Naive thymus-derived CD8-positive, alpha-beta T cell (primary cell): ENCODE measurements around the gene ACOXL. TPM values are rescaled to one million over a fixed set of nuclear protein-coding genes. Genes with fewer than 3 reads are reported as not detected.
A peak's percentile ranks its signal among the peaks of the same experiment; 100 is the strongest.

Experiments
- ATAC-seq, 2 donors: fragments of 150-1000 bp; cut with Tn5 transposase in 1 of 2; sonication (Bioruptor Pico), chemical (Tn5 transposase) in 1 of 2; 1 replicate in 1 of 2; 2 replicates in 1 of 2; pipeline ENCODE4 v1.10.0; 2021; ENCODE audit warnings: mild to moderate bottlenecking in 2 of 2, moderate library complexity in 2 of 2
- POLR2A ChIA-PET: fragments of 350-600 bp; sonication (Branson Sonifier 250); formaldehyde crosslinking; loops from one replicate; lab custom pipeline; 2021; ENCODE audit warnings: antibody characterized with exemption; lab: Charles Lee
- DNase-seq, 10 donors: peaks; one replicate each; pipeline versions ENCODE4 v3.0.0 to v3.0.0-alpha.2; 2020 to 2022
- H3K27ac Mint-ChIP-seq, 10 donors: one replicate each; pipeline ENCODE4 v1.8.0; 2020 to 2022; ENCODE audit warnings: mild to moderate bottlenecking in 10 of 10, mixed read lengths in 10 of 10, moderate library complexity in 4 of 10, inconsistent platforms in 1 of 10
- H3K27me3 Mint-ChIP-seq, 5 donors: one replicate each; pipeline ENCODE4 v1.8.0; 2021 to 2022; ENCODE audit warnings: mixed read lengths in 5 of 5
- H3K36me3 Mint-ChIP-seq, 3 donors: one replicate each; pipeline ENCODE4 v1.8.0; 2020 to 2022; ENCODE audit warnings: mixed read lengths in 3 of 3, mild to moderate bottlenecking in 2 of 3, inconsistent platforms in 1 of 3
- H3K4me1 Mint-ChIP-seq, 4 donors: one replicate each; pipeline ENCODE4 v1.8.0; 2021 to 2022; ENCODE audit warnings: mixed read lengths in 4 of 4
- H3K4me3 Mint-ChIP-seq, 10 donors: one replicate each; pipeline ENCODE4 v1.8.0; 2020 to 2022; ENCODE audit warnings: mild to moderate bottlenecking in 10 of 10, mixed read lengths in 10 of 10, moderate library complexity in 6 of 10, inconsistent platforms in 1 of 10
- H3K9me3 Mint-ChIP-seq, 9 donors: one replicate each; pipeline ENCODE4 v1.8.0; 2020 to 2022; ENCODE audit warnings: mixed read lengths in 9 of 9, mild to moderate bottlenecking in 3 of 9, inconsistent platforms in 1 of 9, moderate library complexity in 1 of 9
- polyA plus RNA-seq, 3 donors: library from polyadenylated mRNA; unstranded; fragments of 300-500 nt; fragmentation: Illumina TruSeq; gene quantifications; one replicate each; pipeline ENCODE4 v1.2.3, GENCODE V29; 2021
- total RNA-seq, 8 experiments: library from RNA in 2 of 8; stranded (reverse) in 2 of 8; gene quantifications; one replicate each; pipeline ENCODE4 v1.2.3 and lab custom pipeline; 2021 to 2026

The ACOXL gene
- total and polyA plus RNA-seq, 5 experiments from 2014 or later: not detected

DNA sequence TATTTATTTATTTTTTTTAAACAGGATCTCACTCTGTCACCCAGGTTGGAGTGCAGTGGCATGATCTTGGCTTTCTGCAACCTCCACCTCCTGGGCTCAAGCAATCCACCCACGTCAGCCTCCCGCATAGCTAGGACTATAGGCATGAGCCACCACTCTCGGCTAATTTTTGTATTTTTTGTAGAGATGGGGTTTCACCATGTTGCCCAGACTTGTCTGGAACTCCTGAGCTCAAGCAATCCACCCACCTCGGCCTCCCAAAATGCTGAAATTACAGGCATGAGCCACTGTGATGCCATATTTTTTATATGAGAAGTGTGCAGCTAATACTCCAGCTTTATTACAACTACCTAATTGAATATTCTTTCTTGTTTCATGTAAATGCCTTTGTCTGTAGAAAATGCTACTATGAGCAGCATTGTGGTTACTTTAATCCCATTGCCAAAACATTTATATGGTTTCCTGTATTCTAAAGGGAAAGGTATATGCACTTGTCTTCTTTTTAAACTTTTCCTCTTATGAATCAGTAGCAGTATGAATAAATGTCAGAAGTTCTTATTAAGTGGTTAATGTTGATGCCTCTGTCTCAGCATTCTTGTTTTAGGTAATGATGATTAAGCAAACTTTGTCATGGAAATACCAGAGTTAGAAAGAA is 378.9 kb downstream of the ACOXL start:
- Mint-ChIP-seq H3K27me3 (peaks cover 0 to 38% (median 9%) of the 10 kb centered on the region in 5 donors), H3K4me1 (peaks cover 0 to 5% (median under 1%) of the 10 kb centered on the region in 4 donors), H3K27ac (no peak overlapping the region), H3K4me3 (no peak overlapping the region), H3K9me3 (no peaks in the 10 kb centered on the region), H3K36me3 (no peaks in the 10 kb centered on the region)
- ATAC-seq: no peak
- DNase-seq: no peak
- POLR2A ChIA-PET: no interaction called here

DNA sequence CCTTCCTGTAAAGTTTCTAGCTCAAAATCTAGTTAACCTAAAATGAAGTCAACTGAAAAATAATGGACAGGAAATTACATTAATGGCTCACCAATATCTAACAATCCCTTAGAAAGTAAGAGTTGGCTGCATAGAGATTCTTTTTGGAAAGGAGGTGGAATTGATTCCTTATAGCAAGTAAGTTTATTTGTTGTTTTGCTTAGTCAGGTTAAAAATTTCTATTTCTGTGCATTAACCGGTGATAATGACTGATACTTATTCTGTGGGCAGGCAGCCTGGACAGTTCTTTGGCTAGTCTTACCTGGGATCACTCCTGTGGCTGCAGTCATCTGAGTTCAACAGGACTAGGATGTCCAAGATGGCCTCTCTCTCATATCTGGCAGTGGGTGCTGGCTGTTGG is 381.5 kb downstream of the ACOXL start:
- ATAC-seq (no peak), DNase-seq (no peak)
- POLR2A ChIA-PET: no interaction called here
- H3K9me3 Mint-ChIP-seq: no peaks in the 10 kb centered on the region
- H3K27me3 Mint-ChIP-seq: peaks cover 12 to 55% (median 19%) of the 10 kb centered on the region in 5 donors
- H3K4me1 Mint-ChIP-seq: peaks cover 14 to 27% (median 22%) of the 10 kb centered on the region in 4 donors
- H3K36me3 Mint-ChIP-seq: no peaks in the 10 kb centered on the region
- no peak overlapping the region for H3K27ac Mint-ChIP-seq
- no peak overlapping the region for H3K4me3 Mint-ChIP-seq

DNA sequence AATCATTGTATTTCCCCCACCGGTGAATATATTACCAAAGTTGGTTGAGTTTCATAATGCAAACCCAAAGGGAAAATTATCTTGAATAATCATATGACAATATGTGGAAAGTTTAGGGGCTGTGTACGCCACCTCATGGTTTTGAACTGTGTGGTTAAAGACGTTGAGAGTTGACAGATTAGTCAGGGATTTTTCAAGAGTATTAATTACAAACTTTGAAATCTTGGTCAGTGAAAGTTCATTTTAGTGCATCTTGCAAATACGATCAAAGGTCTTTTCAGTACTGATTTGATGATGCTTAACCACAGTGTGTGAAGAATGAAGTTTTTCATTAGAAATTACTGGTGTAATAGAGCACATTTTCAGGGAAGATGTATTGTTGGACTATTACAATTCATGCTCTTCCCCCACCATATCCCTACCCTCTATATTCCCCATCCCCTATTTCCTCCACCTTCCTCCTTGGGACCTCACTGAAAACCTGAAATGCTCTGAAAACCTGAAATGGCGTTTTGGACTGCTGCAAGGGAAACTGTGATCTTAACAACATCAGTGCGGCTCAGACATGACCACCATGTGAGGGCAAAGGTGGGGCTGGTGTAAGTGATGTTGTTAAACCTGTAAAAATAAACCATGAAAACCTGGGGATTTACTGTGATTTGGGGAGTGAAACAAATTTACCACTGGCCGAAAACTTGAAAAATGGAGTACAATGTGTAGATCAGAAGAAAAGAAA is 383.8 kb downstream of the ACOXL start:
- no peaks in the 10 kb centered on the region for H3K36me3 Mint-ChIP-seq
- peak overlapping the region in 1 of 10 donors; percentile 33 for H3K27ac Mint-ChIP-seq
- POLR2A ChIA-PET: no interaction called here

DNA sequence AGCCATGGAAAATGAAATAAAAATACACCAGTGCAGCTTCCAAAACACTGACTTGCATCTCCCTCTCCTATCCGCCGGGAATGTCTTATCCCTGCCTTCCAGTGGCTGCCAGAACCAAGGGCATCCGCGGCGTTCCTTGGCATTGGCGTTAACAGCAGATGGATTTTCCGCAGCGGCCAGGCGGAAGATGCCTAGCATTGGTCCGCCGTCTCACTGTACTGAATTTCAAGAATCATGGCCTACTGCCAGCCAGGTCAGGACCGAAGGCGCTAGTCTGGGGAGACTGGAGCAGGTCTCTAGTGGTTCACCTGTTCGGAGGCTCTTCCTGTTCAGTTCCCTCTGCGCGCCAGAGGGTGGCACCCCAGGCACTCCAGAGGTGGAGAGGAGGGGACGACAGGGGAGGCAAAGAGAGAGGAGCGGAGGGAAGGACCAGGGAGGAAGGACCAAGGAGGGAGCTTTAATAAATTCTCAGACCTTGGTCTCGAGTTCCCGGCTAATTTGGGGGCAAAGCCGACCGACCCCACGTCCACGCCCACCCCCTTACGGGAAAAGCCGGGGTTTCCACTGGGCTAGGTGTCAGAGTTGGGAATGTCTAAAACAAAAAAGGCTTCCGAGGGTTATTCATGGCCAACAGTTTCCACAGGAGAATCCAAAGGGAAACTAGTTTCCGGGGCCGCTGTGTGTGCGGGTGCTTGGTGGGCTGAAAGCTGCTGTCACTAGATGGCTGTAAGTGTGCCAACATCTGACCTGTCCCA is 384.6 kb downstream of the ACOXL start:
- Mint-ChIP-seq H3K36me3 (no peaks in the 10 kb centered on the region), H3K4me1 (peaks cover 18 to 50% (median 34%) of the 10 kb centered on the region in 4 donors), H3K27me3 (peaks cover 9 to 44% (median 28%) of the 10 kb centered on the region in 5 donors), H3K9me3 (no peaks in the 10 kb centered on the region), H3K27ac (peak overlapping the region in 3 of 10 donors; percentile 30 to 68 (median 61)), H3K4me3 (peak overlapping the region; percentile 83 to 97 (median 91))
- ATAC-seq (peak; percentile 38 to 49), DNase-seq (peak; percentile 52 to 82 (median 60))
- POLR2A ChIA-PET: no interaction called here

More for the DNA sequence above, 383.8 kb downstream of the ACOXL start:
- ATAC-seq: no peak
- peaks cover 9 to 44% (median 28%) of the 10 kb centered on the region in 5 donors for H3K27me3 Mint-ChIP-seq
- H3K4me3 Mint-ChIP-seq: peak overlapping the region in 5 of 10 donors; percentile 23 to 97 (median 39)
- peaks cover 18 to 44% (median 33%) of the 10 kb centered on the region in 4 donors for H3K4me1 Mint-ChIP-seq
- no peaks in the 10 kb centered on the region for H3K9me3 Mint-ChIP-seq
- DNase-seq: no peak

DNA sequence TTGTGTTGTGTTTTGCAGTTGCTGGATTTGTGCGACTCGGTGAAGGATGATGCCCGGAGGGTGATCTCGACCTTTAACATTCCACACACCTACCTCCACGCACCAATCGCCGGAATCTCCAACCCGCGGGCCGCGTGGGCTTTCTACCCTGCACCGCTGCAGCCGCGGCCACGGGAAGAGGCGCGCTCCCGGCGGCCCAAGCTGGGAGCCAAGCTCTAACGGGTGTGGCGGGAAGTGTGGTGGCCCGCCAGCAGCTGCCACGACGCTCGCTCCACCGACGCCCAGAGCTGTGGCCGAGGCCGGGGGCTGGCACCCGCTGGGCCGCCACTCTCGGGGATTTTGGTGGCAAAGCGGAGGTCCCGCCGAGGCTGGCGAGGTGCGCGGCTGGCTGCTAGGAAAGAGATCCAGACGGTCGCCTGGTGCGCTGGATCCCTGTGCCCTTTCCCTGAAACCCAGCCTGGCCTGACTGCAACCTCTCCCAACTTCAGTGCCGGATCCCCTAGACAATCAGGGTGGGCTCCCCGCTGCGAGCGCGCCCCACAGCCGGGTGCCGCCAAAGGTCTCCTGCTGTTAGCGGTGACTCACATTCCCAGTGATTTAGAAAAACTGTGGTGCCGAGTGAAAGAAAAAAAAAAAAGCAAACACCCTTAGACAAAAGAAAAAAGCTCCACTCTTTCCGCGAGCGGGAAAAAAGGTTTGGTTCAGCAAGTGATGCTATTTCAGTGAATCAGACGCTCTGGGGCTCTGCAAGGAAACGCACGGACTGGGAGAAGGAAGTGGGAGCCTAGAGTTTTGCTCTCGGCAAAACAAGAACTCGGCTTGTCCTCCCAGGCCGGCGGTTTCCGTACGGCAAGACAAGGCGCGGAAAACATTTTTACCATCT is 385.5 kb downstream of the ACOXL start:
- Mint-ChIP-seq H3K4me3 (peak overlapping the region; percentile 88 to 97 (median 91)), H3K27ac (peak overlapping the region in 7 of 10 donors; percentile 0 to 85 (median 64)), H3K27me3 (peaks cover 8 to 40% (median 28%) of the 10 kb centered on the region in 5 donors), H3K9me3 (no peaks in the 10 kb centered on the region), H3K36me3 (no peaks in the 10 kb centered on the region), H3K4me1 (peaks cover 18 to 50% (median 34%) of the 10 kb centered on the region in 4 donors)
- POLR2A ChIA-PET: interaction anchor here (0.7 kb wide), 1 partner anchor 155 kb away, joined by 4 read pairs; no protein-coding TSS in a partner anchor
- DNase-seq (peak in 6 of 10 donors; percentile 5 to 31 (median 18)), ATAC-seq (no peak)

DNA sequence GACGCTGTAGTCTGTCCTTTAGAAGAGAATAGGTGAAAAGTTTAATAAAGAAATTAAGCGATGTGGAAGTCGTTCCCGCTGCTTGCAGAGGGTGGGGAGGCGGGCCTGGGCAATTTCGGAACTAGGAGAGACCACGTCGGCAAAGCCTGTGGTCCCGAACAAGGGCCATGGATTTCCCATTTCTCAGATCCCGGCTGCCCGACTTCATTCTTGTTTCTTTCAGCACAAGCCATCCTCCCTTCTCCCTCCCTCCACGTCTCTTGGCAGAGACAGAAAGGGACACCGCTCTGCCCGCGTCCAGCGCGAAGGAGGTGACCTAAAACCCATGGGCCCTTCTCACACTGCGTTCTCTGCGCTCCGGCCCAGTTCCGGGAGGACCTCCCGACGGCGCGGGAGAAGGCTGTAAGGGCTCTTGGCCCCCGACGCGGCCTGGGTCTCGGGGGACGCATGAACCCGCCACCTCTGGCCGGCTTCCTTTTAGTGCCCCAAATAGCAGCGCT is 386.2 kb downstream of the ACOXL start:
- Mint-ChIP-seq H3K27ac (peak overlapping the region; percentile 0 to 85 (median 52)), H3K27me3 (peaks cover 5 to 35% (median 28%) of the 10 kb centered on the region in 5 donors), H3K4me3 (peak overlapping the region; percentile 87 to 97 (median 91)), H3K4me1 (peaks cover 20 to 50% (median 37%) of the 10 kb centered on the region in 4 donors), H3K36me3 (no peaks in the 10 kb centered on the region), H3K9me3 (no peaks in the 10 kb centered on the region)
- ATAC-seq (no peak), DNase-seq (peak in 1 of 10 donors; percentile 19)
- POLR2A ChIA-PET: interaction anchor here (0.7 kb wide), 1 partner anchor 156 kb away, joined by 4 read pairs; no protein-coding TSS in a partner anchor

DNA sequence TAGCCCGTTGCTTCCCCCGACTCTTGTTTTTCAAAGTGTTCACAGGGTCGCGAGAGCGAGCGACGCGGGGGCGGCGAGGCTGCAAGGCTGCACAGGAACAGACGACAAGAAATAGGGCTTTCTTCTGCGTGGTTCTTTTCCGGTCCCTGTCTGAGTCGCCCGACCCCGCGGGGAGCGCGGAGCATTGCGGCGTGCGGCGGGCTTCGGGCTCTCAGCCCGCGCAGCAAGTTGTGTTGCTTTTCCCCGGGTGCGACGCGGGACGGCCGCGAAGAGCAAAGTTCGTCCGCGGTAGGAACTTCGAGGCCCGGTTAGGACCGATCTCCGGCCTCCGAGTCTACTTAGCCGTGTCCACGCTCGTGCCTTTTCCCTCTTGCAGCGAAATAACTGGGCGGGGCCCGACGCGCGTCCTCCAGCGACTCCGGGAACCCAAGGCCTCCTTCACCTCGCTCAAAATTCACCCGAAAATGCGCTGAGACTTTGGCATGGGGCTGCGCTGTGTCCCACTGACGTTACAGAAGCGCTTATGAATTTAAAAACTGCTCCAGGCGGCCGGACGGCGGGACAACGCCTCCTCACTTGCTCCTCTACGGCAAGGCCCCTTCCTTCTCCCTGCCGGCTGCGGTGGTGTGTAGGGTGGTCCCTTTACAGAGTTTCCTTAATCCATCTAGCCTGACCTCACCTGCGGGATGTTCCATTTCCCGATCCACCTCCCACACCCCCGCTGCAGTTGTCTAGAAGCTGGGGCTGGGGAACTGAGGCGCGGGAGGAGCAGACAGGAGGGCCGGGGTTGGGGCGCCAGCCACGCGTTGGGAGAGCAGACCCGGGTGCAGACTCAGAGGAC is 386.8 kb downstream of the ACOXL start:
- Mint-ChIP-seq H3K4me1 (peaks cover 22 to 55% (median 41%) of the 10 kb centered on the region in 4 donors), H3K27me3 (peaks cover 5 to 32% (median 28%) of the 10 kb centered on the region in 5 donors), H3K27ac (peak overlapping the region; percentile 6 to 75 (median 54)), H3K36me3 (peaks cover 0 to 5% (median 0%) of the 10 kb centered on the region in 3 donors), H3K9me3 (no peaks in the 10 kb centered on the region), H3K4me3 (peak overlapping the region; percentile 87 to 97 (median 91))
- POLR2A ChIA-PET: interaction anchor here (1.4 to 2.3 kb wide), 3 partner anchors 246 to 306 kb away, joined by 3 to 5 read pairs (median 3); no protein-coding TSS in a partner anchor
- DNase-seq (peak in 9 of 10 donors; percentile 10 to 63 (median 36)), ATAC-seq (no peak)

DNA sequence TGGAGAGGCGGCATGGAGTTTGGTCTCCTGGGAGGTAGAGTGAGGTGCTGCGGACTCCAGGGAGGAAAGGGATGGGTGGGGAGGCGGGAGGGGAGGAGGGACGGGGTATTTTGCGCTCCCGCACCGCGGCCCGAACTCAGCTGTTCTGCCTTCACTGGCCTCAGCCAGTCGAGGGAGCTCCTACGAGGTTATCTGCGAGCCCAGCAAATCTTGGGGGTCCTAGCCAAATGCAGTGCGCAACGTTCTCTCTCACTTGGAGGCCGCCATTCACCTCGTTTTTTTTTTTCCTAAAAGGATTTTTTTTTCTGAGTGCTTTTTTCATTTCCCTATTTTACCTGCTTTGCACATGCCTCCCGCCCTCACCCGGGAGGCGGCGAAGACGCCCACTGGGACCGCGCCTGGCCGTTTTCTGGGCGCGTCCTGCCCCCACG is 387.5 kb downstream of the ACOXL start:
- H3K27me3 Mint-ChIP-seq: peaks cover 5 to 32% (median 26%) of the 10 kb centered on the region in 5 donors
- peaks cover 0 to 9% (median 3%) of the 10 kb centered on the region in 3 donors for H3K36me3 Mint-ChIP-seq
- DNase-seq (peak in 3 of 10 donors; percentile 9 to 35 (median 30)), ATAC-seq (no peak)
- POLR2A ChIA-PET: interaction anchor here (0.9 to 2.9 kb wide), 9 partner anchors 17 to 307 kb away, joined by 3 to 18 read pairs (median 5); no protein-coding TSS in a partner anchor
- peak overlapping the region; percentile 87 to 97 (median 91) for H3K4me3 Mint-ChIP-seq
- peaks cover 24 to 58% (median 46%) of the 10 kb centered on the region in 4 donors for H3K4me1 Mint-ChIP-seq
- peak overlapping the region in 5 of 10 donors; percentile 32 to 75 (median 56) for H3K27ac Mint-ChIP-seq
- no peaks in the 10 kb centered on the region for H3K9me3 Mint-ChIP-seq

DNA sequence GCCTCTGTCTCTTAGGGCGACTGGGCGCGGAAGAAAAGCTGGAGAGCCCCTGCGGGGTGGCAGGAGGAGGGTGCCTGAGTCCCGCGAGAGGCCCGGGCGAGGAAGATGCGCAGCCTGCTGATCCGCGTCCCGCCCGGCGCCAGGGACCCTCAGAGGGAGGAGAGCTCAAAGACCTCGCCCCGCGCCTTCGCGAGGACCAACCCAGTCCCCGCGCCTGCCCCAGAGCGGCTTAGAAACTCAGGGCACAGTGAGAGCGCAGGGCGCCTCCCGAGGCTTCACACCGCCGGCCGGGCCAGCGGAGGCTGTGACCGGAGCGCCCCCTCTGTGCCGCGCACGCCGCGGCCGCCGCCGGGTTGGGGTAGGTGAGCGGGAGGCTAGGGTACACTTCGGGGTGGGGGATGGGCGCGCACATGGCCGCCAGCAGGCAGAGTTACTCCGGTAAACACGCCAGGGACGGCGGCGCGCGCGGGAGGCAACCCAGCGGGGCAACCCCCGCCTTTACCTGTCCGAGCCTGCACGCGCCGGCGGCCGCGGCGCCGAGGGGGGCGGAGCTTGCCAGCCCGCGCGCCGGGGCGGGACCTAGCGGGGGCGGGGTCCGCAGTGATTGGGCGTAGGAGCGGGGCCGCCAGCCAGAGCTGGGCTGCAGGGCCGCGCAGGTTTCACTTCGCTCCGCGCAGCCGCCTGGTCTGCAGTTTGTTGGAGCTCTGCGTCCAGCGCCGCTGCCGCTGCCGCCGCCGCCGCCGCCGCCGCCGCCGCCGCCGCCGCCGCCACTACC is 388.1 kb downstream of the ACOXL start, which contains the start of gene BCL2L11:
BCL2L11 (plus strand) TSS at position 662 of the 775 bp plus-strand sequence. CDS start 2,832 bp downstream, outside the sequence.
- H3K4me1 Mint-ChIP-seq: peaks cover 24 to 64% (median 52%) of the 10 kb centered on the region in 4 donors

More for the DNA sequence above, 388.1 kb downstream of the ACOXL start, which contains the start of gene BCL2L11:
- H3K36me3 Mint-ChIP-seq: peaks cover 0 to 14% (median 5%) of the 10 kb centered on the region in 3 donors
- H3K27me3 Mint-ChIP-seq: peaks cover 5 to 32% (median 26%) of the 10 kb centered on the region in 5 donors
- ATAC-seq: peak; percentile 70
- no peaks in the 10 kb centered on the region for H3K9me3 Mint-ChIP-seq
- POLR2A ChIA-PET: interaction anchor here (0.7 to 2.9 kb wide), 23 partner anchors 8 to 1525 kb away, joined by 3 to 18 read pairs (median 3); partner anchors contain the start of genes SLC20A1 and TMEM87B
- peak; percentile 82 to 92 (median 88) for DNase-seq
- peak within 1 kb of the TSS; percentile 76 to 95 (median 91) for H3K27ac Mint-ChIP-seq
- H3K4me3 Mint-ChIP-seq: peak within 1 kb of the TSS; percentile 91 to 97 (median 94)
